GM12874 (cell line): ENCODE measurements around the gene RNF213.
A peak's percentile ranks its signal among the peaks of the same experiment; 100 is the strongest.

Source experiments
- TF ChIP-seq, protein P1 (sequence below): IDR thresholded peaks from 2 replicates; pipeline ENCODE4 v1.5.1; 2011; ENCODE audit warnings: low read depth, mild to moderate bottlenecking, control low read depth, low read length, moderate library complexity; ENCODE audit not compliant: insufficient read depth

RNF213 gene

DNA sequence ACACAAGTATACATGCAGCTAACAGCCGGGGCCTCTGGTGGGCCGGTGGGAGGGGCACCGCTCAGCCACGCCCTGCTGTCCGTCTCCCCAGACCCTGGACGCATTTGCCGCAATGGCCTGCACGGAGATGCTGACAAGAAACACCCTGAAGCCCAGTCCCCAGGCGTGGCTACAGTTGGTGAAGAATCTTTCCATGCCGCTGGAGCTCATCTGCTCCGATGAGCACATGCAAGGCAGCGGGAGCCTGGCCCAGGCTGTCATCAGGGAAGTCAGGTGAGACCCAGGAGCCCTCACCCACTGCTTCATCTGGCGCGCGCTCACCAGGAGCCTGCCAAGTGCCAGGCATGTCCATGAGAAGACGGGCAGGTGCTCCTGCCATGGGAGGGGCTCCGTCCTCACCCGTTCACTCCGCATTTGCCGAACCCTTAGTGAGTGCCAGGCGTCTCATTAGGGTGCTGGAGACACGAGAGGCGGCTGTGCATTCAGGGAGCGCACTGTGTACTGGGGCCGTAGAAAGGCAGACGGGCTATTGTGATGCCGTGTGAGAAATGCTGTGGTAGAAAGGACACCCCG, 103.0 kb downstream of the RNF213 start:
- TF ChIP-seq, protein P1, sequence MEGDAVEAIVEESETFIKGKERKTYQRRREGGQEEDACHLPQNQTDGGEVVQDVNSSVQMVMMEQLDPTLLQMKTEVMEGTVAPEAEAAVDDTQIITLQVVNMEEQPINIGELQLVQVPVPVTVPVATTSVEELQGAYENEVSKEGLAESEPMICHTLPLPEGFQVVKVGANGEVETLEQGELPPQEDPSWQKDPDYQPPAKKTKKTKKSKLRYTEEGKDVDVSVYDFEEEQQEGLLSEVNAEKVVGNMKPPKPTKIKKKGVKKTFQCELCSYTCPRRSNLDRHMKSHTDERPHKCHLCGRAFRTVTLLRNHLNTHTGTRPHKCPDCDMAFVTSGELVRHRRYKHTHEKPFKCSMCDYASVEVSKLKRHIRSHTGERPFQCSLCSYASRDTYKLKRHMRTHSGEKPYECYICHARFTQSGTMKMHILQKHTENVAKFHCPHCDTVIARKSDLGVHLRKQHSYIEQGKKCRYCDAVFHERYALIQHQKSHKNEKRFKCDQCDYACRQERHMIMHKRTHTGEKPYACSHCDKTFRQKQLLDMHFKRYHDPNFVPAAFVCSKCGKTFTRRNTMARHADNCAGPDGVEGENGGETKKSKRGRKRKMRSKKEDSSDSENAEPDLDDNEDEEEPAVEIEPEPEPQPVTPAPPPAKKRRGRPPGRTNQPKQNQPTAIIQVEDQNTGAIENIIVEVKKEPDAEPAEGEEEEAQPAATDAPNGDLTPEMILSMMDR, result no peak

DNA sequence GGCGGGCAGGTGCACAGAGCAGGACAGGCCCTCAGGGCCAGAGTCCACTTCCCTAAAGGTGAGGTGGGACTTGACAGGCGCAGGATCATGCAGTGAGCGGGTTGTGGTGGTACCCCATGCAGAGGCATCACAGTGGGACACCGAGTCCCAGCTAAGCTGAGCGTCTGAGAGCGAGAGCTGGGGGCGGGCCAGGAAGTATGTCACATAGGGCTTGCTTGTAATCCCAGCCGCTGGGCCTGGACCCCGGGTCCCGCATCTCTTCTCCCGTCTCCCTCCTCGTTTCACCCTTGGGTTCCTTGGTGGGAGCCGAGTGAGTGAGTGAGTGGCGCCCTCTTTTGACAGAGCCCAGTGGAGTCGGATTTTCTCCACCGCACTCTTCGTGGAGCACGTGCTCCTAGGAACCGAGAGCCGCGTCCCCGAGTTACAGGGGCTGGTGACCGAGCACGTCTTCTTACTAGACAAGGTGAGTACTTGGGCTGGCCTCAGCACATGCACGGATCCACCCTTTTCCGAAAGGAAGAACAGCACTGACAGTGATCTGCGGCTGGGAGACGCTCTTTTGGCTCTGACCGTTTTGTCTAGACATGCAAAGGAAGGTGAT, 103.5 kb downstream of the RNF213 start:
- TF ChIP-seq, protein P1, result peak; percentile 24

DNA sequence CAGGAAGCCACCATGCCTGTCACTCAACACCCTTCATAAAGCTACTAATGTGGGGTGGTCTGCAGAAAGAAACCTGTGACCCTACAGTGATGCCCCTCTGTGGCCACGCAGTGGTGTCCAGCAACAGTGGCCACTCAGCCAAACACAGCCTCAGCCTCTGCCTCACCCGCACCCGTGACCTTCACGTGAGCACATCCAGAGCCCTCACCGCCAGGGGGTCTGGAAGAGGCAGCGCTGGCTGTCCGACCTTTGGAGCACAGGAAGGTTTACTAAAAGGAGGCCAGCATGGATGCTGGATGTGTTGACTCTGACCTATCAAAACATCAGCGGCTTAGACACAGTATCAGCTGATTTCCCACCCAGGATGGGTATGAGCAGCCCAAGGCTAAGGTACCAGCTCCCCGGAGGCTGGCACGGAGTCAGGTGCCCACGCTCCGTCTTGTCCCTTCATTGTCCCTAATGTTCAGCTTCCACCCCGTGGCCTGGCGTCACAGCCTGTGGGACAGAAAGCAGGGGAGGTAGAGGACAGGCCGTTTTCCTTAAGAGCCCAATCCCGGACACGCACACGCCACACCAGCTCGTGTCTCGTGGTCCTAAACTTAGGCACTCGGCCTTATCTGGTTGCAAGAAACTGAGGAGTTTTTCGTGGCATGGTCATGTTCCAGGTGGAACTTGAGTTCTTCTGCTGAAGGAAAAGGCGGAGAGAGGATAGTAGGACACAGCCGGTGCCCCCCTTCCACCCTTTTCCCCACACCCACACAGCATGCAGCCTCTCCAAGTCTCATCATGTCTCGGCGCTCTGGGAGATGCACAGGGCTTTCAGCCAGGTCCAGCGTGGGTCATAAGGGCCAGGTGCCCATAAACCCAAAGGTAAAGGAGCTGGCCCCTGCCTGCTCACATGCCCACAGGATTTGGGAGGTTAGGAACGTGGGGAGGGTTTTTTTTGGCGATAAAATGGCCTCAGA, 104.6 kb downstream of the RNF213 start:
- TF ChIP-seq, protein P1, result no peak

DNA sequence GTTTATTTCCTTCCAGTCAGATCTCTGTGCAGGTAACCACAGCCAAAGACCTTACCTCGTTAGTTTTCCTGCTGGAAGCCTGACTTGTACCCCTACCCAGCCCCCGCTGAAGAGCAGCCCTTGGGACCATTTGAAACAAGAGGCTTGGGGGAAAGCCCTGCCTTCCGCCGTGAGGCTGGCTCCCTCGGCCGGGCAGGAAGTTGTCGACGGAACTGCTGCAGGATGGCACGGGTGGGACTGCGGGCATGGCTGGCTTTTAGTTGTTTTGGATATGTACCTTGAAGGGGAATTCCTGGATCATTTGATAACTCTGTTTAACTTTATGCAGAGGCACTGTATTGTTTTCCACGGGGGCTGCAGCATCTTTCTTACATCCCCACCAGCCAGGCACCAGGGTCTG, 105.3 kb downstream of the RNF213 start:
- TF ChIP-seq, protein P1, result no peak

DNA sequence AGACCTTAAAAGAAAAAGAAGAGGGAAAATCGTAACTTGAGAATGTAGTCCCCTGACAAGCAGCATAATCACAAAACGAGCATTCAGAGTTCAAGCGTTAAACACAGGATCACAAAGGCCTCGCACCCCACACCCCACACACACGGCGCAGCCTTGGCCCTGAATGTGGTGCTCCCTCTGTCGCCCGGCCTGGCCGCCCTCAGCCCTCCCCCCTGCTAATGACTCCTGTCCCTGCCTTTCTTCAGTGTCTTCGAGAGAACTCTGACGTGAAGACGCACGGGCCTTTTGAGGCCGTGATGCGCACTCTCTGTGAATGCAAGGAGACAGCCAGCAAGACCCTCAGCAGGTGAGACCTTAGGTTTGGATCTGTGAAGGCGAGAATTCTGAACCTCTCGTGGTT, 106.9 kb downstream of the RNF213 start:
- TF ChIP-seq, protein P1, result no peak

DNA sequence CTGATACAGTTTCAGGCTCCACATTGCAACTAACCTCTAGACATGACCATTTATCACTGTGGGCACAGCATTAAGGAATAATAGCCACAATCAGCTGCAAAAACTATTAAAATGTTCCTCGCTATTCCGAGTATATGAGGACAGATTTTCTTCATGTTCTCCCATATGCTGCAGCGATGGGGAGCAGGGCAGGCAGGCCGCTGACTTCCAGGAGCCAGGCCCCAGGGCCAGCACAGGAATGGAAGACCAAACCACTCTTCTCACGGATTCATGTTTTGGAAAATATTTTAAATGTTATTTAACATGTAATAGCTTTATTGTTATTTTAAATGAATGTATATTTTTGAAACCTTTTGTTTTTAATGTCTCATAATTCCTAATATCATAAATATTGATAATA, 110.5 kb downstream of the RNF213 start:
- TF ChIP-seq, protein P1, result no peak

DNA sequence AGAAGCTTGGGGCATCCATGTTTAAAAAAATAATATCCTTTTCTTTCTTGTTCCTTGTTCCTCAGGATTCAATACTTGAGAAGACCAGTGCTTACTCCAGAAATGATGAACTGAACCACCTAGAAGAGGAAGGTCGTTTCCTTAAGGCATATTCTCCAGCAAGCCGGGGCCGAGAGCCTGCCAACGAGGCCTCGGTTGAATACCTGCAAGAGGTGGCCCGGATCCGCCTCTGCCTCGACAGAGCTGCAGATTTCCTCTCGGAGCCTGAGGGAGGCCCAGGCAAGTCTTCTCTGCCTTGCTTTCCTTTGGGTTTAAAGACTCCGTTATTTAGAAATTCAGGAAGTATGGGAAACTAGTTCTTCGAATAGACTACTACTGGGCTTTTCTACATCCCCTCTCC, 111.8 kb downstream of the RNF213 start:
- TF ChIP-seq, protein P1, result no peak
